NCI-H128 (cell line): ENCODE results near the gene TNS1.

Source experiments
- DNase-seq: peaks from one replicate; lab custom pipeline; 2025; ENCODE audit not compliant: unreplicated experiment; lab: John Stamatoyannopoulos, UW

TNS1 gene

GRCh38 chr2:217931846-217932560 lies 70.8 kb downstream of the TNS1 start:
- DNase-seq, result no peak

- no peak for DNase-seq
These were observed 71.8 kb downstream of the TNS1 start for GRCh38 chr2:217930761-217931563.

- DNase-seq, result no peak
These were observed 72.8 kb downstream of the TNS1 start for GRCh38 chr2:217929757-217930707.

- no peak for DNase-seq
These were observed 73.5 kb downstream of the TNS1 start for GRCh38 chr2:217929272-217929671.

GRCh38 chr2:217928324-217929181 lies 74.2 kb downstream of the TNS1 start:
- DNase-seq, result no peak

GRCh38 chr2:217927601-217928323 lies 75.0 kb downstream of the TNS1 start:
- no peak for DNase-seq

GRCh38 chr2:217926801-217927200 lies 76.0 kb downstream of the TNS1 start:
- DNase-seq, result no peak

GRCh38 chr2:217924346-217924901 lies 78.4 kb downstream of the TNS1 start:
- no peak for DNase-seq

- DNase-seq, result no peak
These were observed 79.6 kb downstream of the TNS1 start for GRCh38 chr2:217923007-217923686.

GRCh38 chr2:217922101-217923006 lies 80.4 kb downstream of the TNS1 start:
- DNase-seq, result no peak

- DNase-seq, result no peak
These were observed 81.8 kb downstream of the TNS1 start for GRCh38 chr2:217920879-217921603.

GRCh38 chr2:217919781-217920351 lies 82.9 kb downstream of the TNS1 start:
- no peak for DNase-seq

- no peak for DNase-seq
These were observed 83.6 kb downstream of the TNS1 start for GRCh38 chr2:217919204-217919603.

GRCh38 chr2:217918308-217919024 lies 84.3 kb downstream of the TNS1 start:
- no peak for DNase-seq

GRCh38 chr2:217916504-217917254 lies 86.1 kb downstream of the TNS1 start:
- no peak for DNase-seq
